ENCODE results near the gene ZNF566. TPM values are rescaled to one million over a fixed set of nuclear protein-coding genes. Genes with fewer than 3 reads are reported as not detected.

ZNF566 gene
- total RNA-seq, 2 experiments from 2014 or later: 6.3 to 6.8 TPM

DNA sequence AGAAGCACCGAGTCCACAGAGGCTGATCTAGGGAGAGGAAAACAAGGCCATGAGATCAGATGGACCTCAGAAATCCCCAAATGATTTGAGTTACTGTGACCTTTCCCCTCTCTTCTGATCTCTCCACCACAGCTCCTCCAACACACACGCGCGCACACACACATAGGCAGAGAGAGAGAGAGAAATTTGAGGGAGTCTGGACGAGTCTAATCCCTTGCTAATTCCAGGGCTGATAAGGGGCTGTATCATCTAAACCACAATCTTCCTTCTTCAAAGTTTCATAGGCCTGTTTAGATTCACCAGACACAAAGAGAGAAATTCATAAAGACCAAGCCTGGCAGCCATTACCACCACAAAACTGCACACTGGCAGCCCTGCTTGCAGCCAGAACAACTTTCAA, 79.5 kb downstream of the ZNF566 start:
- ChIA-PET POLR2A (no interaction called here), CTCF (no interaction called here)
- no peak overlapping the region for H3K27ac ChIP-seq (ENCODE audit: low read depth in 1 of 2, low read length in 2 of 2)
- Mint-ChIP-seq H3K4me3 (no peak overlapping the region), H3K4me1 (ENCODE audit: low read depth) (no peaks in the 10 kb centered on the region), H3K27ac (no peak overlapping the region), H3K36me3 (ENCODE audit: low read depth) (peaks cover 94% of the 10 kb centered on the region), H3K27me3 (no peaks in the 10 kb centered on the region), H3K9me3 (peaks cover 23% of the 10 kb centered on the region)
- no peak for DNase-seq
- H3K36me3 ChIP-seq (ENCODE audit: insufficient read depth, low read length): peaks cover 52% of the 10 kb centered on the region
- intact Hi-C loops (cut with DNase I, micrococcal nuclease): no loop called here
- H3K9me3 ChIP-seq (ENCODE audit: control insufficient read depth in 1 of 2, insufficient read depth in 1 of 2, low read length in 2 of 2): peaks cover 51 to 64% of the 10 kb centered on the region in 2 experiments
- no peak for ATAC-seq (ENCODE audit: poor library complexity)
- no peaks in the 10 kb centered on the region for H3K27me3 ChIP-seq (ENCODE audit: control insufficient read depth in 1 of 2, insufficient read depth in 2 of 2, low read length in 2 of 2)
- TF ChIP-seq, protein P1, sequence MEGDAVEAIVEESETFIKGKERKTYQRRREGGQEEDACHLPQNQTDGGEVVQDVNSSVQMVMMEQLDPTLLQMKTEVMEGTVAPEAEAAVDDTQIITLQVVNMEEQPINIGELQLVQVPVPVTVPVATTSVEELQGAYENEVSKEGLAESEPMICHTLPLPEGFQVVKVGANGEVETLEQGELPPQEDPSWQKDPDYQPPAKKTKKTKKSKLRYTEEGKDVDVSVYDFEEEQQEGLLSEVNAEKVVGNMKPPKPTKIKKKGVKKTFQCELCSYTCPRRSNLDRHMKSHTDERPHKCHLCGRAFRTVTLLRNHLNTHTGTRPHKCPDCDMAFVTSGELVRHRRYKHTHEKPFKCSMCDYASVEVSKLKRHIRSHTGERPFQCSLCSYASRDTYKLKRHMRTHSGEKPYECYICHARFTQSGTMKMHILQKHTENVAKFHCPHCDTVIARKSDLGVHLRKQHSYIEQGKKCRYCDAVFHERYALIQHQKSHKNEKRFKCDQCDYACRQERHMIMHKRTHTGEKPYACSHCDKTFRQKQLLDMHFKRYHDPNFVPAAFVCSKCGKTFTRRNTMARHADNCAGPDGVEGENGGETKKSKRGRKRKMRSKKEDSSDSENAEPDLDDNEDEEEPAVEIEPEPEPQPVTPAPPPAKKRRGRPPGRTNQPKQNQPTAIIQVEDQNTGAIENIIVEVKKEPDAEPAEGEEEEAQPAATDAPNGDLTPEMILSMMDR (IDR thresholded peaks at IDR 0.05): no peak
- no peak overlapping the region for H3K4me3 ChIP-seq (ENCODE audit: low read length)
- H3K4me1 ChIP-seq (ENCODE audit: insufficient read depth, low read length): no peaks in the 10 kb centered on the region

- Histone ChIP-seq H3K36me3 (ENCODE audit: insufficient read depth, low read length) (peaks cover 66% of the 10 kb centered on the region), H3K27me3 (ENCODE audit: control insufficient read depth in 1 of 2, insufficient read depth in 2 of 2, low read length in 2 of 2) (no peaks in the 10 kb centered on the region), H3K4me3 (ENCODE audit: low read length) (no peak overlapping the region), H3K4me1 (ENCODE audit: insufficient read depth, low read length) (no peaks in the 10 kb centered on the region), H3K9me3 (ENCODE audit: control insufficient read depth in 1 of 2, insufficient read depth in 1 of 2, low read length in 2 of 2) (peaks cover 46 to 71% of the 10 kb centered on the region in 2 experiments), H3K27ac (ENCODE audit: low read depth in 1 of 2, low read length in 2 of 2) (no peak overlapping the region)
- DNase-seq (no peak), ATAC-seq (ENCODE audit: poor library complexity) (no peak)
- no peaks in the 10 kb centered on the region for H3K4me1 Mint-ChIP-seq (ENCODE audit: low read depth)
- POLR2A ChIA-PET: no interaction called here
- H3K27me3 Mint-ChIP-seq: no peaks in the 10 kb centered on the region
- no peak overlapping the region for H3K27ac Mint-ChIP-seq
- H3K9me3 Mint-ChIP-seq: peaks cover 30% of the 10 kb centered on the region
- no peak overlapping the region for H3K4me3 Mint-ChIP-seq
- CTCF ChIA-PET: no interaction called here
- peaks cover 96% of the 10 kb centered on the region for H3K36me3 Mint-ChIP-seq (ENCODE audit: low read depth)
- intact Hi-C loops (cut with DNase I, micrococcal nuclease): no loop called here
- TF ChIP-seq, protein P1 (IDR thresholded peaks at IDR 0.05): no peak
Measured at GRCh38 chr19:36408101-36408500, 81.3 kb downstream of the ZNF566 start.

- ATAC-seq (ENCODE audit: poor library complexity): no peak
- H3K4me1 Mint-ChIP-seq (ENCODE audit: low read depth): no peaks in the 10 kb centered on the region
- no peak overlapping the region for H3K27ac Mint-ChIP-seq
- TF ChIP-seq, protein P1 (IDR thresholded peaks at IDR 0.05): no peak
- no peak overlapping the region for H3K4me3 Mint-ChIP-seq
- H3K36me3 Mint-ChIP-seq (ENCODE audit: low read depth): peaks cover 97% of the 10 kb centered on the region
- CTCF ChIA-PET: no interaction called here
- H3K9me3 ChIP-seq (ENCODE audit: control insufficient read depth in 1 of 2, insufficient read depth in 1 of 2, low read length in 2 of 2): peaks cover 37 to 64% of the 10 kb centered on the region in 2 experiments
- peaks cover 31% of the 10 kb centered on the region for H3K9me3 Mint-ChIP-seq
- H3K27ac ChIP-seq (ENCODE audit: low read depth in 1 of 2, low read length in 2 of 2): no peak overlapping the region
- H3K27me3 Mint-ChIP-seq: no peaks in the 10 kb centered on the region
- no peak overlapping the region for H3K4me3 ChIP-seq (ENCODE audit: low read length)
- no peaks in the 10 kb centered on the region for H3K27me3 ChIP-seq (ENCODE audit: control insufficient read depth in 1 of 2, insufficient read depth in 2 of 2, low read length in 2 of 2)
- POLR2A ChIA-PET: no interaction called here
- intact Hi-C loops (cut with DNase I, micrococcal nuclease): no loop called here
- no peak for DNase-seq
- no peaks in the 10 kb centered on the region for H3K4me1 ChIP-seq (ENCODE audit: insufficient read depth, low read length)
- H3K36me3 ChIP-seq (ENCODE audit: insufficient read depth, low read length): peaks cover 79% of the 10 kb centered on the region
Measured at GRCh38 chr19:36404498-36404897, 84.9 kb downstream of the ZNF566 start.
